ENCODE measurements around the gene PHLDB2.

PHLDB2 gene

DNA sequence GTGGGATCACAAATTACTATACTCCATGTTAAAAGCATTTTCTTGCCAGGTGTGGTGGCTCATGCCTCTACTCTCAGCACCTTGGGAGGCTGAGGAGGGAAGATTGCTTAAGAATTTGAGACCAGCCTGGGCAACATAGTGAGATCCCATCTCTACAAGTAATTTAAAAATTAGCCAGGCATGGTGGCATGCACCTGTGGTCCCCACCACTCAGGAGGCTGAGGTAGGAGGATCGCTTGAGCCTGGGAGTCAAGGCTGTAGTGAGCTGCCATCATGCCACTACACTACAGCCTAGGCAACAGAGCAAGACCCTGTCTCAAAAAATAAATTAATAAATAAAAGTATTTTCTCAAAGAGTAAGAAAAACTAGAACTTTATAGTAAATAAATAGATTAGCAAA is 96.8 kb downstream of the PHLDB2 start:
- no peak for TF ChIP-seq TAF1 (IDR thresholded peaks at IDR 0.05; ENCODE audit: borderline replicate concordance, insufficient read depth, low read length)
- TF ChIP-seq POLR2AphosphoS5 (IDR thresholded peaks at IDR 0.05; ENCODE audit: low read depth, low read length) = no peak
- no peak for TF ChIP-seq FOXP2 (optimal IDR thresholded peaks at IDR 0.05; ENCODE audit: borderline replicate concordance, extremely low read depth, extremely low read length, insufficient read depth)
- TF ChIP-seq, protein P1, sequence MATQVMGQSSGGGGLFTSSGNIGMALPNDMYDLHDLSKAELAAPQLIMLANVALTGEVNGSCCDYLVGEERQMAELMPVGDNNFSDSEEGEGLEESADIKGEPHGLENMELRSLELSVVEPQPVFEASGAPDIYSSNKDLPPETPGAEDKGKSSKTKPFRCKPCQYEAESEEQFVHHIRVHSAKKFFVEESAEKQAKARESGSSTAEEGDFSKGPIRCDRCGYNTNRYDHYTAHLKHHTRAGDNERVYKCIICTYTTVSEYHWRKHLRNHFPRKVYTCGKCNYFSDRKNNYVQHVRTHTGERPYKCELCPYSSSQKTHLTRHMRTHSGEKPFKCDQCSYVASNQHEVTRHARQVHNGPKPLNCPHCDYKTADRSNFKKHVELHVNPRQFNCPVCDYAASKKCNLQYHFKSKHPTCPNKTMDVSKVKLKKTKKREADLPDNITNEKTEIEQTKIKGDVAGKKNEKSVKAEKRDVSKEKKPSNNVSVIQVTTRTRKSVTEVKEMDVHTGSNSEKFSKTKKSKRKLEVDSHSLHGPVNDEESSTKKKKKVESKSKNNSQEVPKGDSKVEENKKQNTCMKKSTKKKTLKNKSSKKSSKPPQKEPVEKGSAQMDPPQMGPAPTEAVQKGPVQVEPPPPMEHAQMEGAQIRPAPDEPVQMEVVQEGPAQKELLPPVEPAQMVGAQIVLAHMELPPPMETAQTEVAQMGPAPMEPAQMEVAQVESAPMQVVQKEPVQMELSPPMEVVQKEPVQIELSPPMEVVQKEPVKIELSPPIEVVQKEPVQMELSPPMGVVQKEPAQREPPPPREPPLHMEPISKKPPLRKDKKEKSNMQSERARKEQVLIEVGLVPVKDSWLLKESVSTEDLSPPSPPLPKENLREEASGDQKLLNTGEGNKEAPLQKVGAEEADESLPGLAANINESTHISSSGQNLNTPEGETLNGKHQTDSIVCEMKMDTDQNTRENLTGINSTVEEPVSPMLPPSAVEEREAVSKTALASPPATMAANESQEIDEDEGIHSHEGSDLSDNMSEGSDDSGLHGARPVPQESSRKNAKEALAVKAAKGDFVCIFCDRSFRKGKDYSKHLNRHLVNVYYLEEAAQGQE (IDR thresholded peaks at IDR 0.05; ENCODE audit: insufficient read depth in 1 of 2, low read depth in 2 of 2, low read length in 2 of 2) = no peak
- TF ChIP-seq SIN3A (IDR thresholded peaks at IDR 0.05; ENCODE audit: borderline replicate concordance, insufficient read depth, low read length) = no peak

DNA sequence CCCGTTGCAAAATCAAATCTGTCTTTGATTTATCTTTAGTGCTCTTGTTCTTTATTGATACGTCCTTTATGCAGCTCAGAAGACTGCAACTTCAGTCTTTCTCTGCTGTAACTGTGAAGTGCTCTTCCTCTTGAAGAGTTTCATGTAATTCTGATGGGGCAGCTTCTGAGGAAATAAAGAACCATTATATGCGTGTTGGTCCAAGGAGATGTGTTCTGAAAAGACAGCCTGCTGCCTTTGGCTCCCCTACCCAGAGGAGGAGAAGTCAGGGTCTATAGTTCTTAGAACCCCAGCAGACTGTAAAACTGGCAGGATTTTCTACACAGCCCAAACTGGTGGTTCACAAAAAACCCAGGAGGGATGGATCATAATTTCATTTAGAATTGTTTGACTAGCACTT is 97.4 kb downstream of the PHLDB2 start:
- no peak for TF ChIP-seq SIN3A (IDR thresholded peaks at IDR 0.05; ENCODE audit: borderline replicate concordance, insufficient read depth, low read length)
- TF ChIP-seq TAF1 (IDR thresholded peaks at IDR 0.05; ENCODE audit: borderline replicate concordance, insufficient read depth, low read length) = no peak
- TF ChIP-seq, protein P1 (IDR thresholded peaks at IDR 0.05; ENCODE audit: insufficient read depth in 1 of 2, low read depth in 2 of 2, low read length in 2 of 2) = no peak
- TF ChIP-seq FOXP2 (optimal IDR thresholded peaks at IDR 0.05; ENCODE audit: borderline replicate concordance, extremely low read depth, extremely low read length, insufficient read depth) = no peak
- TF ChIP-seq POLR2AphosphoS5 (IDR thresholded peaks at IDR 0.05; ENCODE audit: low read depth, low read length) = no peak

DNA sequence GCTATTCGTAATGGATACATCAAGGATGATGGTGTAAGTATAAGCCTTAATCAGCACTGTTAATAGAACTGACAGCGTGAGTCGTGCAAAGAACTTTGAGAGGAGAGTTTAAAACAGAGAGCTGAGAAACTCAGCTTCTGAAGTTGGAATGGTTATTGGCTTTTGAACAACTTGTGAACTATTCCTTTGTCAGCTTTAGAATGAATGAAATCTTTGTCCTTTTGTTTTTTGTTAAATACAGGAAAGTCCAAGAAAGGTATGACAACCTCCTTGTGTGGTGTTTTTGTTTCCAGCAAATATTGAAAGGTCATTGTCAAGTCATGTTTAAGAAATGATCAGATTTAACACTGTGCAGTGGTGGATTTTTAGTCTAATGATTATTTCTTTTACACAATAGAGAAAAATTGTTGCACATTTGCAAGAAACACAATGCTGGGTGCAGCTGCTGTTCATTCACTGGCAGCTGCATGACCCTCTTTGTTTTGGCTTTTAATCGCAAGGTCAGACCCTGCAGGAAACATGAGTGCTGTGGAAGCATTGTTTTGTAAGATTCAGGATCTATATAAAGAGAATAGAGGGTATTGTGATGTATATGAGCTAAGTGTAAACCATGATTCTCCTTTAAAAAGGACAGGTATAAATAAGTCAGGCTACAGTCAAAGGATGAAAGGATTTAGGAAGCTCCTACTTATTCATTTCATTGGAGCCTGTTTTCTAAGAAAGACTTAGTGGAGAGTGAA is 98.1 kb downstream of the PHLDB2 start:
- TF ChIP-seq SIN3A (IDR thresholded peaks at IDR 0.05; ENCODE audit: borderline replicate concordance, insufficient read depth, low read length) (no peak), FOXP2 (optimal IDR thresholded peaks at IDR 0.05; ENCODE audit: borderline replicate concordance, extremely low read depth, extremely low read length, insufficient read depth) (no peak), POLR2AphosphoS5 (IDR thresholded peaks at IDR 0.05; ENCODE audit: low read depth, low read length) (no peak), TAF1 (IDR thresholded peaks at IDR 0.05; ENCODE audit: borderline replicate concordance, insufficient read depth, low read length) (no peak)
- TF ChIP-seq, protein P1 (IDR thresholded peaks at IDR 0.05; ENCODE audit: insufficient read depth in 1 of 2, low read depth in 2 of 2, low read length in 2 of 2) = no peak

DNA sequence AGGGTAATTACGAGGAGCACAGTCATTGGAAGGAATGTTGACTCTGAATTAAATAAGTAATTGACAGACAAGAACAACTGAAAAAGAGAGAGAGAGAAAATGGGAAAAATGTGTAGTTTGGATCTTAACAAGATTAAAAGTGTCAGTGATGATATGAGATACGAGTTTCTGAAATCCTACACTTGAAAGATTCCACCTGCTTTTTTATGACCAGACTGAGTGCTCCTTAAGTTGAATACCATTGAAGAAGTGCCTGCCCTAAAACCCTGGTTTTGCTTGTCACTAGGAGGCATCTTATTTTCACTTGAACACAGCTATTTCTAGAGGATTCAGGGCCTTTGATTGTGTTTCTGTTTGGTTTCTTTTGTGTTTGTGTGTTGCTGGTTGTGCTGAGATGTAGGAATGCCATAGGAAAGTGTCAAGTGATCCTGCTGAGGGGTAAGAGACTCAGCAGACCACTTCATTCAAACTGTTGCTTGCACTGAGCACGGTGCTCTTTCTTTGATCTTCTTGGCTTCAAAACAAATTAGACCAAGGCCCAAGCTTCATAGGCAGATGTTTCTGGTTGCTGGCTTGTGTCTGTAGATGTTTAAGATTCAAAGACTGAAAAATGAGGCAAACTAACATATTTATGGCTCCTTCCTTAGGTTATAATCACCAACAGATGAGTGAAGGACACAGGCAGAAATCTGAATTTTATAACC is 102.5 kb downstream of the PHLDB2 start:
- TF ChIP-seq POLR2AphosphoS5 (IDR thresholded peaks at IDR 0.05; ENCODE audit: low read depth, low read length) = no peak
- no peak for TF ChIP-seq FOXP2 (optimal IDR thresholded peaks at IDR 0.05; ENCODE audit: borderline replicate concordance, extremely low read depth, extremely low read length, insufficient read depth)
- TF ChIP-seq SIN3A (IDR thresholded peaks at IDR 0.05; ENCODE audit: borderline replicate concordance, insufficient read depth, low read length) = no peak
- TF ChIP-seq TAF1 (IDR thresholded peaks at IDR 0.05; ENCODE audit: borderline replicate concordance, insufficient read depth, low read length) = no peak
- TF ChIP-seq, protein P1 (IDR thresholded peaks at IDR 0.05; ENCODE audit: insufficient read depth in 1 of 2, low read depth in 2 of 2, low read length in 2 of 2) = no peak
